ENCODE results near the gene LY9.

LY9 gene, protein sequence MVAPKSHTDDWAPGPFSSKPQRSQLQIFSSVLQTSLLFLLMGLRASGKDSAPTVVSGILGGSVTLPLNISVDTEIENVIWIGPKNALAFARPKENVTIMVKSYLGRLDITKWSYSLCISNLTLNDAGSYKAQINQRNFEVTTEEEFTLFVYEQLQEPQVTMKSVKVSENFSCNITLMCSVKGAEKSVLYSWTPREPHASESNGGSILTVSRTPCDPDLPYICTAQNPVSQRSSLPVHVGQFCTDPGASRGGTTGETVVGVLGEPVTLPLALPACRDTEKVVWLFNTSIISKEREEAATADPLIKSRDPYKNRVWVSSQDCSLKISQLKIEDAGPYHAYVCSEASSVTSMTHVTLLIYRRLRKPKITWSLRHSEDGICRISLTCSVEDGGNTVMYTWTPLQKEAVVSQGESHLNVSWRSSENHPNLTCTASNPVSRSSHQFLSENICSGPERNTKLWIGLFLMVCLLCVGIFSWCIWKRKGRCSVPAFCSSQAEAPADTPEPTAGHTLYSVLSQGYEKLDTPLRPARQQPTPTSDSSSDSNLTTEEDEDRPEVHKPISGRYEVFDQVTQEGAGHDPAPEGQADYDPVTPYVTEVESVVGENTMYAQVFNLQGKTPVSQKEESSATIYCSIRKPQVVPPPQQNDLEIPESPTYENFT

DNA sequence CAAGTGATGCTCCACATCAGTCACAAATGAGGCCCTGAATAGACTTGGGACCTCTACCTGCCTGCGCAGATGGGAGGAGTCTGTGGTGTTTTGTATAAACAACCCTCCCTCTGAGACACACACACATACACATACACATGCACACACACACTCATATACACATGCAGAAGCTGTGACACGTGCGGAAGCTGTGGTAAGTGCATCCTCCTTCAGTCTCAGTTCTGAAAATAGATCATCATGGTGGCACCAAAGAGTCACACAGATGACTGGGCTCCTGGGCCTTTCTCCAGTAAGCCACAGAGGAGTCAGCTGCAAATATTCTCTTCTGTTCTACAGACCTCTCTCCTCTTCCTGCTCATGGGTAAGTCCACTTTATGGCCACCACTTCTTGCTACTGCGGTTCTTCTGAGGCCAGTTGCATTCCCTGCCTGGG, at the start of gene LY9:
Gene LY9, plus strand, starts transcription at position 224 of the 433 bp plus-strand sequence. Its CDS starts 14 bp downstream, at position 238.
- Mint-ChIP-seq H3K9me3 (no peaks in the 10 kb centered on the region), H3K36me3 (ENCODE audit: low read depth) (no peaks in the 10 kb centered on the region), H3K27ac (peak within 1 kb of the TSS; percentile 91), H3K27me3 (no peaks in the 10 kb centered on the region), H3K4me1 (ENCODE audit: low read depth) (peaks cover 71% of the 10 kb centered on the region), H3K4me3 (peak within 1 kb of the TSS; percentile 86)

DNA sequence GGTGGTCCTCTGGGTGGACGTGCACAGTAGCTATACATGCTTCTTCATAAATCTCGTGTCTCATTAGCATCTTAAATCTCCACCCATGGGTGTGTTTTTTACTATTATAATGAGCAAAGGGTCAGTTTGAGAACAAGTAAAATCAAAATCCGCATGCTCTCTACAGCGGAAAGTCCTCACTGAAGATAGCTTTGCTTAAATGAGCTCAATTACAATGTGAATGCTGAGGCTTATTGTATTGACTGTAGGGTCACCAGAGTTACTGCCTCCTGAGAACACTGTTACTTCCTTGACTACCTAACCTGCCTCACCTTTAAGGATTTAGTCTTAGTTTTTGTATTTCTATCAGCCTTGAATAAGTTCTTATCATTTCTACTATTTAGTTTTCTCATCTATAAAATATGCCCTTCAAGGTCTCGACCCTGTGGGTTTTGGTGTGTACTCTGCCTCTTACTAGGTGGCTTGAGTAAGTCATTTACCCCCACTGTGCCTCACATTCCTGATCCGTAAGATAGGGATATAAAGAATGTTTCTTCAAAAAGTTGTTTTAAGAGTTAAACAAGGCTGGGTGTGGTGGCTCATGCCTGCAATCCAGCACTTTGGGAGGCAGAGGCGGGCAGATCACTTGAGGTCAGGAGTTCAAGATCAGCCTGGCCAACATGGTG, 49.0 kb upstream of the LY9 start:
- Mint-ChIP-seq H3K27me3 (no peaks in the 10 kb centered on the region), H3K27ac (peak overlapping the region; percentile 59), H3K9me3 (no peaks in the 10 kb centered on the region), H3K36me3 (ENCODE audit: low read depth) (peaks cover 93% of the 10 kb centered on the region), H3K4me1 (ENCODE audit: low read depth) (peaks cover 98% of the 10 kb centered on the region), H3K4me3 (no peak overlapping the region)

DNA sequence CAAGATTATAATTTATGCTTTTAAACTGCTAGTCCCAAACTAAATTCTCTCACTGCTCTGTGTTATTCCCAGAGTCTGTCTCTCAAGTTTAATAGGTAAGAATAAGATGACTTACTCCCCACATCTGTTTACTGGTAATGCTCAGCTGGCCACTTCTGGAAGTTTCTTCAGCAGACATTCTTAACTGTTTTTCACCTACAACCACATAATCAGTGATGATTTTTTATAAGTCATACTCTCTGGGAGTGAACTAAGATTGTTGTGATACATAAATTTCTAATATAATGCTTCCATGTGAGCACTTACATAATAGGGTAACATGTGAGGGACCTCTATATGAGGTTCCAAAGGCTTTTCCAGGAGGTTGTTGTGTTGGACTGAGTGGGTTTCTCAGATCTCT, 48.3 kb upstream of the LY9 start:
- peaks cover 93% of the 10 kb centered on the region for H3K36me3 Mint-ChIP-seq (ENCODE audit: low read depth)
- no peaks in the 10 kb centered on the region for H3K9me3 Mint-ChIP-seq
- no peaks in the 10 kb centered on the region for H3K27me3 Mint-ChIP-seq
- no peak overlapping the region for H3K4me3 Mint-ChIP-seq
- H3K4me1 Mint-ChIP-seq (ENCODE audit: low read depth): peaks cover 98% of the 10 kb centered on the region
- peak overlapping the region; percentile 59 for H3K27ac Mint-ChIP-seq

DNA sequence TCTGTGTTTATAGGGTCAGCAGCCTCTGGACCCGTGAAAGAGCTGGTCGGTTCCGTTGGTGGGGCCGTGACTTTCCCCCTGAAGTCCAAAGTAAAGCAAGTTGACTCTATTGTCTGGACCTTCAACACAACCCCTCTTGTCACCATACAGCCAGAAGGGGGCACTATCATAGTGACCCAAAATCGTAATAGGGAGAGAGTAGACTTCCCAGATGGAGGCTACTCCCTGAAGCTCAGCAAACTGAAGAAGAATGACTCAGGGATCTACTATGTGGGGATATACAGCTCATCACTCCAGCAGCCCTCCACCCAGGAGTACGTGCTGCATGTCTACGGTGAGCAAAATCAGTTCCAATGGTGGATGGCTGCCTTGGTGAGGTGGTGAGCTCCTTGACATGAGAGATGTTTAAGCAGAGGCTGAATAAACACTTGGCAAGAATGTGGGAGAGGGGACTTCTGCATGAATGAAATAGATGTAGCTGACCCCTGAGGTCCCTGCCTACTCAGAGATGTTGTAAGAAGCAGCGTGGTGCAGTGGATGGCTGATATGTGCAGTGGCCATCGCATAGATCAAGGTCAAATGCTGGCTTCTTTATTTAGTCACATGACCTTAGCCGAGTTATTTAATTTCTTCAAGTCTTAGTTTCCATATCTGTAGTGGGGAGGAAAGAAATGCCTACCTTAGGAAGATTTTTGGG, 47.6 kb upstream of the LY9 start:
- Mint-ChIP-seq H3K4me3 (peak overlapping the region; percentile 22), H3K4me1 (ENCODE audit: low read depth) (peaks cover 98% of the 10 kb centered on the region), H3K27ac (peak overlapping the region; percentile 59), H3K27me3 (no peaks in the 10 kb centered on the region), H3K36me3 (ENCODE audit: low read depth) (peaks cover 93% of the 10 kb centered on the region), H3K9me3 (no peaks in the 10 kb centered on the region)

DNA sequence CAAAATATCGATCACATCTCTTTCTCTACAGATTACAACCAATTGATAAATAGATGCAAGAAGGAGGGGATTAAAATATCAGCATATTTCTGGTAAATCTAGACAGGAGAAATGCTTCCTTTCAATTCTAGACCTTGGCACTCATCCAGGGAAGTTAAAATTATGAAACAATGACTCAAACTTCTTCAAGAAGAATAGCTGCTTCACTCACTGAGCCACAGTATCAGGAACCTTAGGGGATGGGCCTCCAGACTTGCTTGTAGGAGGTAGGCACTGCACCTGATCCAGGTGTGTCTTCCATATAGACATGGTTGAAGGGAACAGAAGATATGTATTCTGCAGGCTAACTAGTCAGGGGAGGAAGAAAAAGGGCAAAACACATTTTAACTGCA, 47.1 kb upstream of the LY9 start:
- peaks cover 98% of the 10 kb centered on the region for H3K4me1 Mint-ChIP-seq (ENCODE audit: low read depth)
- no peaks in the 10 kb centered on the region for H3K27me3 Mint-ChIP-seq
- H3K9me3 Mint-ChIP-seq: no peaks in the 10 kb centered on the region
- H3K27ac Mint-ChIP-seq: peak overlapping the region; percentile 59
- H3K36me3 Mint-ChIP-seq (ENCODE audit: low read depth): peaks cover 95% of the 10 kb centered on the region
- H3K4me3 Mint-ChIP-seq: peak overlapping the region; percentile 22

DNA sequence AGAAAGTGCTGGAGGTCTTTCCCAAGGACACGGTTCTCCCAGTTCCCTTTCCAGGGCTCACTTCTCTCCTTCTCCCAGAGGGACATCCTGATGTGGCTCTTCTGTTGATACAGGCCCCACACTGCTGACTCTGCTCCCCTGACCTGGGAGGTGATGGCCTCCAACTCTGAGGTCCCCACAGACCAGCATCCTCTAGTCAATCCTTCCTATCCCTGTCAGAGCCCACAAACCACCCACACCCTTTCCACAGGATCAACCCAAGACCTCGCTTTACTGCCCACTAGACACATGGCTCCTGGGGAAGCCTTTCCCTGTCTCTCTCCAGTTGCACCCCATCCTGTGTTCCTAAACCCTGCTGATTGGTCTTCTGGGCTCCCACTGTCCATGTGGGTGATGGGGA, 45.4 kb upstream of the LY9 start:
- Mint-ChIP-seq H3K4me3 (peak overlapping the region; percentile 66), H3K36me3 (ENCODE audit: low read depth) (peaks cover 85% of the 10 kb centered on the region), H3K4me1 (ENCODE audit: low read depth) (peaks cover 93% of the 10 kb centered on the region), H3K27me3 (no peaks in the 10 kb centered on the region), H3K27ac (peak overlapping the region; percentile 98), H3K9me3 (peaks cover 3% of the 10 kb centered on the region)

DNA sequence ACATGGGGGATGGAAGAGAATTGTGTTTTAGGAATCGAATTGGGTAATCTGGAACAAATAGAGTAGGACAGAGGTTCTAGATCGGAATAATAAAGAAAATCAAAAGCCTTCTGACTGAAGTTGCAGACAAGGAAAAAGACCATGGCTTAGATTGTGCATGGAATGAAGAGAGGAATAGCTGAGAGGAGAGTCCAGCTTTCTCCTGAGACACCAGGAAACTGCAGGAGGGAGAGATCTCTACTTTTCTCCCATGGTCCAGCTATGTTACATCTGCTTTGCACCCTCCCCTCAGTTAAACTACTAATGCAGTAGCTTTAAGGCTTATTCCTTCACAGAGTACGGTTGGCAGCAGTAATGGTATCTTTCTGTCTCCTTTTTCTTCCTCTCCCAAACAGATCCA, 43.6 kb upstream of the LY9 start:
- Mint-ChIP-seq H3K4me1 (ENCODE audit: low read depth) (peaks cover 93% of the 10 kb centered on the region), H3K9me3 (peaks cover 10% of the 10 kb centered on the region), H3K36me3 (ENCODE audit: low read depth) (peaks cover 81% of the 10 kb centered on the region), H3K27me3 (no peaks in the 10 kb centered on the region), H3K27ac (peak overlapping the region; percentile 89), H3K4me3 (peak overlapping the region; percentile 46)

DNA sequence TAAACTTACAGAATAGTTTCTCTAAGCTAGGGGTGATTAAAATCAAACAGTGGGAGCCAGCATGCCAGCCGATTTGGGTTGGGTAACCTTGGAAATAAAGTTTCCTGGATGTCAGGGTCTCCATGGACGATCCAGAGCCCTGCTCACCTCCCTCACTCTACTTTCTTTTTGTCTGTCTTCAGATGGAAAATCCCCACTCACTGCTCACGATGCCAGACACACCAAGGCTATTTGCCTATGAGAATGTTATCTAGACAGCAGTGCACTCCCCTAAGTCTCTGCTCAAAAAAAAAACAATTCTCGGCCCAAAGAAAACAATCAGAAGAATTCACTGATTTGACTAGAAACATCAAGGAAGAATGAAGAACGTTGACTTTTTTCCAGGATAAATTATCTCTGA, 43.0 kb upstream of the LY9 start:
- H3K9me3 Mint-ChIP-seq: peaks cover 10% of the 10 kb centered on the region
- H3K27me3 Mint-ChIP-seq: no peaks in the 10 kb centered on the region
- H3K27ac Mint-ChIP-seq: peak overlapping the region; percentile 89
- peaks cover 79% of the 10 kb centered on the region for H3K36me3 Mint-ChIP-seq (ENCODE audit: low read depth)
- peaks cover 92% of the 10 kb centered on the region for H3K4me1 Mint-ChIP-seq (ENCODE audit: low read depth)
- H3K4me3 Mint-ChIP-seq: peak overlapping the region; percentile 21

DNA sequence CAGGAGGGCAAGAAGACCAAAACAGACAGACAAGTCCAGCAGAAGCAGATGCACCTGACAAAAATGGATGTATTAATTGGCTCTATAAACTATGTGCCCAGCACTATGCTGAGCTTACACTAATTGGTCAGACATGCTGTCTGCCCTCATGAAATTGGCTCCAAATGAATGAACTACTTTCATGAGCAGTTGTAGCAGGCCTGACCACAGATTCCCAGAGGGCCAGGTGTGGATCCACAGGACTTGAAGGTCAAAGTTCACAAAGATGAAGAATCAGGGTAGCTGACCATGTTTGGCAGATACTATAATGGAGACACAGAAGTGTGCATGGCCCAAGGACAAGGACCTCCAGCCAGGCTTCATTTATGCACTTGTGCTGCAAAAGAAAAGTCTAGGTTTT, 42.4 kb upstream of the LY9 start:
- peaks cover 10% of the 10 kb centered on the region for H3K9me3 Mint-ChIP-seq
- H3K27me3 Mint-ChIP-seq: no peaks in the 10 kb centered on the region
- H3K4me3 Mint-ChIP-seq: no peak overlapping the region
- peak overlapping the region; percentile 89 for H3K27ac Mint-ChIP-seq
- peaks cover 90% of the 10 kb centered on the region for H3K4me1 Mint-ChIP-seq (ENCODE audit: low read depth)
- peaks cover 73% of the 10 kb centered on the region for H3K36me3 Mint-ChIP-seq (ENCODE audit: low read depth)

DNA sequence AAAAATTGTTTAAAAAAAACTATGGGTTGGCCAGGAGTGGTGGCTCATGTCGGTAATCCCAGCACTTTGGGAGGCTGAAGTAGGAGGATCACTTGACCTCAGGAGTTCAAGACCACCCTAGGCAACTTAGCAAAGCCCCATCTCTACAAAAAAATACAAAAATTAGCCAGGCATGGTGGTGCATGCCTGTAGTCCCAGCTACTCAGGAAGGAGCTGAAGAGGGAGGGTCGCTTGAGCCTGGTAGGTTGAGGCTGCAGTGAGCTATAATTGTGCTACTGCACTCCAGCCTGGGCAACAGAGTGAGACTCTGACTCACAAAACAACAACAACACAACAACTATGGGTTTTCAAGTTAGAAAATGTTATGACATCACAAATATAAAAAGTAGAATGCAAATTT, 40.5 kb upstream of the LY9 start:
- Mint-ChIP-seq H3K4me3 (peak overlapping the region; percentile 27), H3K36me3 (ENCODE audit: low read depth) (peaks cover 61% of the 10 kb centered on the region), H3K27ac (peak overlapping the region; percentile 94), H3K9me3 (peaks cover 10% of the 10 kb centered on the region), H3K4me1 (ENCODE audit: low read depth) (peaks cover 84% of the 10 kb centered on the region), H3K27me3 (no peaks in the 10 kb centered on the region)

DNA sequence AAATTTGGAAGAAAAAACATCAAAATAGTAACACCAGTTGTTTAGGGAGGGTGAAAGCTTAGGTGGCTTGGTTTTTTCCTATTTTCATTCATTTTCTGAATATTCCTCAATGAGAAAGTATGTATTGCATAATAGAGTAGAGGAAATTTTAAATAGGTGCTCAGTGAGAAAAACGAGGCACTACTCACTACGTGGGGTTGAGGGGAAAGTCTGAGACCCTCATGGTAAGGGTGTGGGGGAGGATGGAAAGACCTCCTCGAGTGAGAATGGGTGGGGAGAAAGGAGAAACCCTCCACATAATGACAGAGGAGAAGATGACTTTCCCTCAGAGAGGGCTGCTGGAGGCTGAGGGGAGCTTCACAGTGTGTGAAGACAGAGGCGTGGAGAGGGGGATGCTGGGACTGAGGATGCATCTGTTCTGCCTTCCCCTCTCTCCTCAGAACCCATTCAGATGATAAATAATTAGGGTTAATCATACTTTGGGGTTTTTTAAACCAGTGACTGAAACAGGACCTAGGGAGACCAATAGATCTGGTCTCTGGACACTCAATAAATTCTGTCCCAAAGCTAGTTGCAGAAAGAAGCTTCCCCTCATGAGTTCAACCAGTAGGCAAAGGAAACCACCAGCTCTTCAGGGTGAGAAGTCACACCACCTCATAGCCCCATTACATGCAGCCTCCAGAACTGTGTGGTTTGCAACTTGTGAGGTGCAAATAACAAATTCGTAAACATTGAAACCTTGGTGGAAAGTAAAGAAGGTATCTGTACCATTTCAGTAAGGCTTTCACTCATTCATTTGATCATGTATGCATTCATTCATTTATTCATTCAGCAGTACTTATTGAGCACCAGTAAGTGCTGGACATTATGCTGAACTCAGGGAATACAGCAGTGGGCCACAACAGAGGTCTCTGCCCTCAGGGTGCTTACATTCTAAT, 39.8 kb upstream of the LY9 start:
- peak overlapping the region; percentile 27 for H3K4me3 Mint-ChIP-seq
- peaks cover 10% of the 10 kb centered on the region for H3K9me3 Mint-ChIP-seq
- H3K36me3 Mint-ChIP-seq (ENCODE audit: low read depth): peaks cover 54% of the 10 kb centered on the region
- H3K27me3 Mint-ChIP-seq: no peaks in the 10 kb centered on the region
- H3K27ac Mint-ChIP-seq: peak overlapping the region; percentile 94
- peaks cover 84% of the 10 kb centered on the region for H3K4me1 Mint-ChIP-seq (ENCODE audit: low read depth)

DNA sequence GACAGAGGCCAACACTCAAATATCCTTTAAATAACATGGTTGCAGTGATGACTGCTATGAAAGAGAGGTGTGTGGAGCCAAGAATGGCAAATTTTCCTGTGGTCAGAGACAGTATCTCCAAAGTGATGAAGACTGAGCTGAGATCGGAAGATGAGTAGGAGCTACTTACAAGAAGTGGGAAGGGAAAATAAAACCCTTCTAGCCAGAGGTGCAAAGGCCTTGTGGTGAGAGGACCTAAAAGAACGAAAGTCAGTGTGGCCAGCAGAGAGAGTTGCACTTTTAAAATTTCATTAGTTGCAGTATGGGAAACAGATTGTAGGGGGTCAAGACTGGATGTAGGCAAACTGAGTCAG, 39.1 kb upstream of the LY9 start:
- Mint-ChIP-seq H3K36me3 (ENCODE audit: low read depth) (peaks cover 49% of the 10 kb centered on the region), H3K4me3 (peak overlapping the region; percentile 27), H3K9me3 (peaks cover 10% of the 10 kb centered on the region), H3K27me3 (no peaks in the 10 kb centered on the region), H3K4me1 (ENCODE audit: low read depth) (peaks cover 85% of the 10 kb centered on the region), H3K27ac (peak overlapping the region; percentile 94)

DNA sequence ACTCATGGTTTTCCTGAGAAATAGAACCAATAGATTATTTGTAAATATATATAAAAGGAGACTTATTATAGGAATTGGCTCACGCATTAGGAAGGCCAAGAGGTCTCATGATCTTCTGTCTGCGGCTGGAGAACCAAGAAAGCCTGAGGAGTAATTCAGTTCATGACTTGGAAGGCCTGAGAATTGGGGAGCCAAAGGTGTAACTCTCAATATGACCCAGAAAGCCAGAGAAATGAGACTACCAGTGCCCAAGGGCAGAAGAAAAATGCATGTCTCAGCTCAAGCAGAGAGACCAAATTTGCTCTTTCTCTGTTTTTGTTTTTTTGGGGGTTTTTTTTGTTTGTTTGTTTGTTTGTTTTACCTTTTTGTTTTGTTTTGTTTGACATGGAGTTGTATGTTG, 37.5 kb upstream of the LY9 start:
- H3K36me3 Mint-ChIP-seq (ENCODE audit: low read depth): peaks cover 32% of the 10 kb centered on the region
- H3K27ac Mint-ChIP-seq: peak overlapping the region; percentile 50
- peaks cover 69% of the 10 kb centered on the region for H3K4me1 Mint-ChIP-seq (ENCODE audit: low read depth)
- peaks cover 10% of the 10 kb centered on the region for H3K9me3 Mint-ChIP-seq
- no peaks in the 10 kb centered on the region for H3K27me3 Mint-ChIP-seq
- no peak overlapping the region for H3K4me3 Mint-ChIP-seq

DNA sequence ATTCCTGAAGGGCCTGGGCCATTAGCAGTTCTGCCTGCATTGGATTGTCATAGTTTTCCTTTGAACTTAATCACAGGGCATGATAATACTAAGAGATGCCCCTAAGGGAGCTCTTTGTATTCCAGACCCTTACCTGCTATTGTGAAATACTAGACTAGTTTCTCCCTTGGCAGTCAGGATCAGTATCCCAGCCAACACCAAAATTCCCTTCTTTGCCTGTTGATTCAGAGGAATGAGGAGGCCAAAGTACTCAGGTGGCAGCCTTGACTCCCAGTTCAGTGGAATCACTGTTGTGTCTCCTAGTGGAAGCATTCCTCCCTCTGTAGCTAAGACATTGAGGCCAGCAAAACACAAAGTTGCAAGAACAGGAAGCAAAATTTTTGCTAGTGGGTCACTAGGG, 36.2 kb upstream of the LY9 start:
- Mint-ChIP-seq H3K36me3 (ENCODE audit: low read depth) (peaks cover 21% of the 10 kb centered on the region), H3K4me3 (no peak overlapping the region), H3K27ac (no peak overlapping the region), H3K4me1 (ENCODE audit: low read depth) (peaks cover 69% of the 10 kb centered on the region), H3K9me3 (peaks cover 7% of the 10 kb centered on the region), H3K27me3 (no peaks in the 10 kb centered on the region)

Measured in stimulated activated naive CD8-positive, alpha-beta T cell treated with anti-CD3 and anti-CD28 coated beads, Interleukin-15, Interleukin-2, amounts not matched to agents 100 ng/mL and 50 ng/mL, for 24 hours (primary cell).